IMR-90 (cell line): ENCODE data around the gene OR1F1. TPM values are rescaled to one million over a fixed set of nuclear protein-coding genes. Genes with fewer than 3 reads are reported as not detected.

ENCODE experiments used
- ATAC-seq: fragments of 200-7000 bp; cut with Tn5 transposase; 2 replicates; pipeline ENCODE4 v1.9.1; 2020; ENCODE audit warnings: low read depth, mild to moderate bottlenecking, moderate library complexity
- BruUV-seq: library from RNA; stranded (reverse); fragments of 400-500 nt; replicated peaks from 2 replicates; lab custom pipeline; 2021; lab: Mats Ljungman, UMichigan
- CTCF ChIA-PET: fragments of 300-600 bp; formaldehyde crosslinking; extraction: SDS; loops from one replicate; lab custom pipeline; 2021; ENCODE audit warnings: antibody characterized with exemption; lab: Yijun Ruan, JAX
- POLR2A ChIA-PET: fragments of 300-600 bp; sonication (Branson Sonifier 250); formaldehyde crosslinking; loops from one replicate; lab custom pipeline; 2022; ENCODE audit warnings: antibody characterized with exemption; ENCODE audit not compliant: unreplicated experiment; lab: Charles Lee
- DNase-seq: peaks from one replicate; pipeline ENCODE4 v3.0.0; 2013
- H2AFZ ChIP-seq: replicated peaks from 2 replicates; pipeline ENCODE3; 2013; ENCODE audit warnings: low read length, mild to moderate bottlenecking; ENCODE audit not compliant: poor library complexity
- H2AK5ac ChIP-seq: 2 replicates; pipeline ENCODE4 v1.6.1; 2013; ENCODE audit warnings: low read depth, low read length, inconsistent platforms
- H2AK9ac ChIP-seq: replicated peaks from 2 replicates; pipeline ENCODE3; 2013; ENCODE audit warnings: mild to moderate bottlenecking, low read depth, low read length, moderate library complexity; ENCODE audit not compliant: poor library complexity
- H2BK120ac ChIP-seq: 2 replicates; pipeline ENCODE4 v1.6.1; 2013; ENCODE audit warnings: low read depth, low read length, inconsistent platforms
- H2BK15ac ChIP-seq: 3 replicates; pipeline ENCODE4 v1.6.1; 2013; ENCODE audit warnings: low read depth, low read length, inconsistent platforms
- H2BK20ac ChIP-seq: 2 replicates; pipeline ENCODE4 v1.6.1; 2013; ENCODE audit warnings: low read depth, mild to moderate bottlenecking, inconsistent platforms, low read length, moderate library complexity
- H2BK5ac ChIP-seq: 2 replicates; pipeline ENCODE4 v1.6.1; 2013; ENCODE audit warnings: mild to moderate bottlenecking, low read depth, low read length, inconsistent platforms; ENCODE audit not compliant: poor library complexity, severe bottlenecking
- H3K14ac ChIP-seq: replicated peaks from 2 replicates; pipeline ENCODE4 v1.6.1; 2013; ENCODE audit warnings: low read depth, low read length, inconsistent platforms
- H3K18ac ChIP-seq: 2 replicates; pipeline ENCODE4 v1.6.1; 2013; ENCODE audit warnings: low read depth, low read length, control low read depth
- H3K23ac ChIP-seq: 2 replicates; pipeline ENCODE4 v1.6.1; 2013; ENCODE audit warnings: low read depth, low read length, inconsistent platforms
- H3K27ac ChIP-seq: 2 replicates; pipeline ENCODE4 v1.5.1; 2013; ENCODE audit warnings: mild to moderate bottlenecking, control low read depth, low read length; ENCODE audit not compliant: insufficient read depth
- H3K27me3 ChIP-seq: 2 replicates; pipeline ENCODE4 v1.6.1; 2013; ENCODE audit warnings: low read length; ENCODE audit not compliant: control insufficient read depth, insufficient read depth
- H3K36me3 ChIP-seq: 2 replicates; pipeline ENCODE4 v1.6.1; 2013; ENCODE audit warnings: low read length, mixed read lengths; ENCODE audit not compliant: control insufficient read depth, insufficient read depth
- H3K4ac ChIP-seq: 2 replicates; pipeline ENCODE4 v1.6.1; 2013; ENCODE audit warnings: low read depth, low read length, inconsistent platforms
- H3K4me1 ChIP-seq: 2 replicates; pipeline ENCODE4 v1.6.1; 2013; ENCODE audit warnings: low read length, mixed read lengths; ENCODE audit not compliant: control insufficient read depth, insufficient read depth
- H3K4me2 ChIP-seq: 2 replicates; pipeline ENCODE4 v1.6.1; 2013; ENCODE audit warnings: low read depth, mild to moderate bottlenecking, control low read depth, low read length, moderate library complexity
- H3K4me3 ChIP-seq: 2 replicates; pipeline ENCODE4 v1.5.1; 2013; ENCODE audit warnings: low read depth, mild to moderate bottlenecking, control low read depth, low read length, moderate library complexity; ENCODE audit not compliant: insufficient read depth
- H3K56ac ChIP-seq: 2 replicates; pipeline ENCODE4 v1.6.1; 2013; ENCODE audit warnings: low read length, inconsistent platforms; ENCODE audit not compliant: insufficient read depth; ENCODE audit errors: extremely low read depth
- H3K79me1 ChIP-seq, 2 experiments: 2 replicates each; pipeline ENCODE4 v1.6.1; 2013; ENCODE audit warnings: low read length in 2 of 2, inconsistent platforms in 1 of 2, low read depth in 1 of 2
- H3K9ac ChIP-seq: 2 replicates; pipeline ENCODE4 v1.6.1; 2013; ENCODE audit warnings: low read depth, low read length, control low read depth
- H3K9me1 ChIP-seq: 2 replicates; pipeline ENCODE4 v1.6.1; 2013; ENCODE audit warnings: low read length, inconsistent platforms; ENCODE audit not compliant: insufficient read depth
- H3K9me3 ChIP-seq: 2 replicates; pipeline ENCODE4 v1.6.1; 2013; ENCODE audit warnings: low read length; ENCODE audit not compliant: control insufficient read depth, insufficient read depth
- H4K20me1 ChIP-seq: 2 replicates; pipeline ENCODE4 v1.6.1; 2013; ENCODE audit warnings: low read length, inconsistent platforms; ENCODE audit not compliant: insufficient read depth
- H4K5ac ChIP-seq: 2 replicates; pipeline ENCODE4 v1.6.1; 2013; ENCODE audit warnings: mild to moderate bottlenecking, low read depth, low read length, control low read depth
- H4K8ac ChIP-seq, 2 experiments: 2 replicates each; pipeline ENCODE4 v1.6.1; 2013; ENCODE audit warnings: low read depth in 2 of 2, low read length in 2 of 2, control low read depth in 1 of 2, inconsistent platforms in 1 of 2
- H4K91ac ChIP-seq: 2 replicates; pipeline ENCODE4 v1.6.1; 2013; ENCODE audit warnings: low read depth, low read length, inconsistent platforms; ENCODE audit not compliant: insufficient read depth
- BHLHE40 ChIP-seq: fragments of 150-350 bp; IDR thresholded peaks from 2 replicates; pipeline ENCODE4 v1.6.1; 2016; ENCODE audit warnings: mild to moderate bottlenecking, low read depth, low read length
- CEBPB ChIP-seq: IDR thresholded peaks from 2 replicates; pipeline ENCODE4 v1.6.1; 2012; ENCODE audit warnings: low read depth, low read length, improper control_type of control experiment
- FOS ChIP-seq: fragments of 150-350 bp; IDR thresholded peaks from 2 replicates; pipeline ENCODE4 v1.6.1; 2016; ENCODE audit warnings: low read depth, low read length
- MAZ ChIP-seq: IDR thresholded peaks from 2 replicates; pipeline ENCODE4 v1.6.1; 2012; ENCODE audit warnings: low read depth, mild to moderate bottlenecking, low read length, improper control_type of control experiment, moderate library complexity, borderline replicate concordance
- MXI1 ChIP-seq: IDR thresholded peaks from 2 replicates; pipeline ENCODE4 v1.6.1; 2012; ENCODE audit warnings: low read depth, mild to moderate bottlenecking, low read length, moderate library complexity, borderline replicate concordance
- NFE2L2 ChIP-seq: fragments of 150-350 bp; IDR thresholded peaks from 2 replicates; pipeline ENCODE4 v1.6.1; 2016; ENCODE audit warnings: low read depth, mild to moderate bottlenecking, low read length
- POLR2A ChIP-seq: IDR thresholded peaks from 2 replicates; pipeline ENCODE4 v1.6.1; 2012; ENCODE audit warnings: mild to moderate bottlenecking, low read depth, low read length
- RAD21 ChIP-seq: IDR thresholded peaks from 2 replicates; pipeline ENCODE4 v1.6.1; 2012; ENCODE audit warnings: low read length, improper control_type of control experiment
- RCOR1 ChIP-seq: IDR thresholded peaks from 2 replicates; pipeline ENCODE4 v1.6.1; 2012; ENCODE audit warnings: mild to moderate bottlenecking, low read length, improper control_type of control experiment; ENCODE audit not compliant: insufficient replicate concordance
- RFX5 ChIP-seq: IDR thresholded peaks from 2 replicates; pipeline ENCODE4 v1.8.0; 2012; ENCODE audit warnings: low read depth, mild to moderate bottlenecking, low read length, moderate library complexity
- SMC3 ChIP-seq: fragments of 150-350 bp; IDR thresholded peaks from 2 replicates; pipeline ENCODE4 v1.6.1; 2016; ENCODE audit warnings: low read depth, mild to moderate bottlenecking, antibody characterized with exemption, low read length, moderate library complexity
- USF2 ChIP-seq: fragments of 150-350 bp; IDR thresholded peaks from 2 replicates; pipeline ENCODE4 v1.6.1; 2017; ENCODE audit warnings: mild to moderate bottlenecking, antibody characterized with exemption, low read length, low read depth
- WGBS, 2 experiments: methylation state at CpG; one replicate each; pipeline versions ENCODE4 v1.1.5 to v1.1.7; 2013; ENCODE audit warnings: missing lambda C conversion rate in 2 of 2; ENCODE audit not compliant: insufficient read length in 1 of 2; ENCODE audit errors: extremely low coverage in 2 of 2; 5-methylcytosine and 5-hydroxymethylcytosine counted together
- dilution Hi-C: fragments of 300-500 bp; cut with HindIII; formaldehyde crosslinking; loops from one replicate; pipeline ENCODE4 v1.14.3; 2018; ENCODE audit warnings: low sequenced_read_pairs; ENCODE audit not compliant: unreplicated experiment
- in situ Hi-C: fragments of 300-500 bp; cut with MboI; formaldehyde crosslinking; loops from 3 replicates; pipeline ENCODE4 v1.14.3; 2019; ENCODE audit warnings: low sequenced_read_pairs, inconsistent platforms, mixed read lengths
- intact Hi-C: fragments of 100-400 bp; cut with micrococcal nuclease; formaldehyde crosslinking; loops from 2 replicates; pipeline ENCODE4 v1.10.0; 2022
- polyA plus RNA-seq, 3 experiments: library from polyadenylated mRNA; depleted of rRNA; stranded (reverse); fragments of >200 nt; gene quantifications; 2 replicates each; pipeline ENCODE4 v1.2.3, GENCODE V29; 2012; ENCODE audit warnings: low replicate concordance in 1 of 3
- total RNA-seq: library from RNA; depleted of rRNA; stranded (reverse); fragments of >200 nt; gene quantifications from 2 replicates; pipeline ENCODE4 v1.2.3, GENCODE V29; 2012

OR1F1 gene
- total and polyA plus RNA-seq, 2 of the 4 experiments (the other 2 are of a cell fraction), result 0.12 TPM; not detected in 1

- DNase-seq, result no peak
- no peak overlapping the region for H2BK20ac ChIP-seq
- no peak overlapping the region for H3K14ac ChIP-seq
- no peaks in the 10 kb centered on the region for H3K4me1 ChIP-seq
- no peak overlapping the region for H3K56ac ChIP-seq
- ChIA-PET CTCF (no interaction called here), POLR2A (no interaction called here)
- no peak overlapping the region for H3K9ac ChIP-seq
- H3K36me3 ChIP-seq, result no peaks in the 10 kb centered on the region
- no peak overlapping the region for H4K91ac ChIP-seq
- no peaks in the 10 kb centered on the region for H3K79me1 ChIP-seq
- H3K27me3 ChIP-seq, result peaks cover 31% of the 10 kb centered on the region
- H3K9me3 ChIP-seq, result no peaks in the 10 kb centered on the region
- no peak overlapping the region for H2AK9ac ChIP-seq
- no peaks in the 10 kb centered on the region for H3K9me1 ChIP-seq
- H3K4me3 ChIP-seq, result no peak overlapping the region
- H4K8ac ChIP-seq, result no peak overlapping the region
- no peak overlapping the region for H3K18ac ChIP-seq
- H2AFZ ChIP-seq, result no peak overlapping the region
- no peak overlapping the region for H2AK5ac ChIP-seq
- H3K4me2 ChIP-seq, result no peak overlapping the region
- no peak overlapping the region for H2BK15ac ChIP-seq
- intact Hi-C loops, result no loop called here
- ATAC-seq, result no peak
- no peak overlapping the region for H3K4ac ChIP-seq
- no peak overlapping the region for H3K23ac ChIP-seq
- in situ Hi-C loops, result no loop called here
- no peak overlapping the region for H3K27ac ChIP-seq
- TF ChIP-seq SMC3 (no peak), USF2 (no peak), RFX5 (no peak), RAD21 (no peak), MAZ (no peak), MXI1 (no peak), RCOR1 (no peak), BHLHE40 (no peak), FOS (no peak), POLR2A (no peak), CEBPB (no peak), NFE2L2 (no peak)
- BruUV-seq, result no TSS peak
- no peak overlapping the region for H2BK5ac ChIP-seq
- no peaks in the 10 kb centered on the region for H4K20me1 ChIP-seq
- H2BK120ac ChIP-seq, result no peak overlapping the region
- dilution Hi-C loops, result no loop called here
- WGBS, 2 experiments, result no CpG with 5 or more reads among the region's 1 CpG
- no peak overlapping the region for H4K5ac ChIP-seq
Observed at GRCh38 chr16:3249020-3249419, 61.0 kb downstream of the OR1F1 start.
